OCI-LY7 (cell line): ENCODE results near the gene FHL3. TPM values are rescaled to one million over a fixed set of nuclear protein-coding genes. Genes with fewer than 3 reads are reported as not detected.

Source experiments
- BruUV-seq: library from RNA; stranded (reverse); fragments of 400-500 nt; replicated peaks from 2 replicates; lab custom pipeline; 2021; lab: Mats Ljungman, UMichigan
- CTCF ChIA-PET: fragments of 300-600 bp; sonication (Branson Sonifier 250); formaldehyde crosslinking; loops from one replicate; lab custom pipeline; 2022; ENCODE audit warnings: antibody characterized with exemption; ENCODE audit not compliant: unreplicated experiment; lab: Charles Lee
- POLR2A ChIA-PET: fragments of 300-600 bp; sonication (Branson Sonifier 250); formaldehyde crosslinking; loops from one replicate; lab custom pipeline; 2022; ENCODE audit warnings: antibody characterized with exemption; lab: Charles Lee
- DNase-seq: peaks from one replicate; pipeline ENCODE4 v3.0.0-alpha.2; 2015; ENCODE audit warnings: low spot score
- H2AFZ ChIP-seq: fragments of 200-600 bp; sonication (generic), shearing (Covaris generic); 2 replicates; pipeline ENCODE4 v1.6.1; 2014; ENCODE audit warnings: mild to moderate bottlenecking, antibody characterized with exemption, low read length, moderate library complexity
- H3K27ac ChIP-seq: fragments of 200-600 bp; sonication (generic); 2 replicates; pipeline ENCODE4 v1.5.1; 2014; ENCODE audit warnings: mixed run types, low read depth, mild to moderate bottlenecking, moderate library complexity, low read length, inconsistent platforms; ENCODE audit not compliant: poor library complexity, severe bottlenecking
- H3K36me3 ChIP-seq: fragments of 200-600 bp; sonication (generic); 2 replicates; pipeline ENCODE4 v1.6.1; 2014; ENCODE audit warnings: mild to moderate bottlenecking, antibody characterized with exemption, low read length, moderate library complexity, mixed read lengths; ENCODE audit not compliant: insufficient read depth
- H3K4me1 ChIP-seq: fragments of 200-600 bp; sonication (generic); 2 replicates; pipeline ENCODE4 v1.5.1; 2014; ENCODE audit warnings: mild to moderate bottlenecking, low read length; ENCODE audit not compliant: insufficient read depth, poor library complexity, severe bottlenecking
- H3K4me2 ChIP-seq: fragments of 200-600 bp; sonication (generic); 2 replicates; pipeline ENCODE4 v1.6.1; 2014; ENCODE audit warnings: mild to moderate bottlenecking, low read length
- H3K4me3 ChIP-seq: fragments of 200-600 bp; sonication (generic); 2 replicates; pipeline ENCODE4 v1.5.1; 2014; ENCODE audit warnings: mild to moderate bottlenecking, low read depth, low read length; ENCODE audit not compliant: poor library complexity, severe bottlenecking
- H3K79me2 ChIP-seq: fragments of 200-600 bp; sonication (generic); 2 replicates; pipeline ENCODE4 v1.6.1; 2016; ENCODE audit warnings: low read depth, mild to moderate bottlenecking, low read length, moderate library complexity, mixed read lengths; ENCODE audit not compliant: insufficient read depth
- H3K9me2 ChIP-seq: fragments of 200-600 bp; sonication (generic); 2 replicates; pipeline ENCODE4 v1.6.1; 2016; ENCODE audit warnings: mild to moderate bottlenecking, low read length, mixed read lengths; ENCODE audit not compliant: insufficient read depth
- H3K9me3 ChIP-seq: fragments of 200-600 bp; sonication (generic); 2 replicates; pipeline ENCODE4 v1.6.1; 2014; ENCODE audit warnings: mild to moderate bottlenecking, mixed run types, low read length, mixed read lengths
- H4K20me1 ChIP-seq: fragments of 200-600 bp; sonication (generic); 2 replicates; pipeline ENCODE4 v1.6.1; 2014; ENCODE audit warnings: mild to moderate bottlenecking, antibody characterized with exemption, low read length, moderate library complexity, mixed read lengths; ENCODE audit not compliant: insufficient read depth
- EZH2phosphoT487 ChIP-seq: fragments of 200-600 bp; sonication (generic); IDR thresholded peaks from 2 replicates; pipeline ENCODE4 v1.6.1; 2018; ENCODE audit warnings: low read depth, borderline replicate concordance, mild to moderate bottlenecking, mixed run types, antibody characterized with exemption, low read length, moderate library complexity, mixed read lengths
- intact Hi-C: fragments of 100-400 bp; cut with micrococcal nuclease; formaldehyde crosslinking; loops from one replicate; pipeline ENCODE4 v1.10.0; 2022; ENCODE audit not compliant: unreplicated experiment
- total RNA-seq, 2 experiments: library from RNA; depleted of rRNA in 1 of 2; stranded (reverse); fragments of >200 nt in 1 of 2; shearing (Covaris generic) in 1 of 2; gene quantifications; 2 replicates each; pipeline ENCODE4 v1.2.3, GENCODE V29; 2014 to 2022
- TF ChIP-seq, protein P1 (sequence below): fragments of 200-600 bp; sonication (generic); conservative IDR thresholded peaks from 2 replicates; pipeline ENCODE4 v1.5.1; 2014; ENCODE audit warnings: mild to moderate bottlenecking, antibody characterized with exemption, low read length, moderate library complexity, mixed read lengths

The FHL3 gene
- total RNA-seq, 2 experiments from 2014 or later: 0.63 to 1.8 TPM

DNA sequence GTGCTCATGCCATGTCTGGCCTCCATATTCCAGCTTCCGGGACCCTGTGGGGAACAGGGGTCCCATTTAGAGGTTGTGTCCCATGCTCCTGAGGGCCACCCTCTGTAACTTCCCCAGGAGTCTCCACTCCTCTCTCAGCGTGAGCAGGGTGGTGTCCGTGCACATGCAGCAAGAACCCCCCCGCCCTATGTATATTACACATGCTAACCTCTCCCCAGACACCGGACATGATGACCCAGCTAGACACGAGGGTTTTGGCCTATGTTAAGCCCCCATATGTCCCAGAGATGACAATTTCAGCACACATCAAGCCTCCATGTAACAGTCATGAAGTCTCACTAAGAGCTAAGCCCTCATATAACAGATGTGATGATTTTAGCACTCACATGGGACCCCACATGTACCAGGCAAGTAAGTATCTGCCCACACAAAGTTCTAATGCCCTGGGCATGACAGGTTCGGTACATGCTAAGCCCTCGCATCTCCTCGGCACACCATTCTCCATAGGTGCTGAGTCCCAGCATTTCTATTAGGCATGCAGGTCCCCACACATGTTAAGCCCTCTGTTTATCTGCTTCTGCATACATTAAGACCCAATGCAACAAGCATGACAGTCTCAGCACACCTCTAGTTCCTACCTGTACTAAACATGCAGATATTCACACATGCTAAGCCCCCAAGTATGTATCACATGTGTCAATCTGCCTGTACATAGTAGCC is 7.1 kb downstream of the FHL3 start:
- no peak for TF ChIP-seq EZH2phosphoT487
- TF ChIP-seq, protein P1, sequence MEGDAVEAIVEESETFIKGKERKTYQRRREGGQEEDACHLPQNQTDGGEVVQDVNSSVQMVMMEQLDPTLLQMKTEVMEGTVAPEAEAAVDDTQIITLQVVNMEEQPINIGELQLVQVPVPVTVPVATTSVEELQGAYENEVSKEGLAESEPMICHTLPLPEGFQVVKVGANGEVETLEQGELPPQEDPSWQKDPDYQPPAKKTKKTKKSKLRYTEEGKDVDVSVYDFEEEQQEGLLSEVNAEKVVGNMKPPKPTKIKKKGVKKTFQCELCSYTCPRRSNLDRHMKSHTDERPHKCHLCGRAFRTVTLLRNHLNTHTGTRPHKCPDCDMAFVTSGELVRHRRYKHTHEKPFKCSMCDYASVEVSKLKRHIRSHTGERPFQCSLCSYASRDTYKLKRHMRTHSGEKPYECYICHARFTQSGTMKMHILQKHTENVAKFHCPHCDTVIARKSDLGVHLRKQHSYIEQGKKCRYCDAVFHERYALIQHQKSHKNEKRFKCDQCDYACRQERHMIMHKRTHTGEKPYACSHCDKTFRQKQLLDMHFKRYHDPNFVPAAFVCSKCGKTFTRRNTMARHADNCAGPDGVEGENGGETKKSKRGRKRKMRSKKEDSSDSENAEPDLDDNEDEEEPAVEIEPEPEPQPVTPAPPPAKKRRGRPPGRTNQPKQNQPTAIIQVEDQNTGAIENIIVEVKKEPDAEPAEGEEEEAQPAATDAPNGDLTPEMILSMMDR: no peak
- Histone ChIP-seq H3K4me1 (peaks cover 47% of the 10 kb centered on the region), H3K4me2 (no peak overlapping the region), H3K79me2 (no peaks in the 10 kb centered on the region), H3K4me3 (no peak overlapping the region), H4K20me1 (no peaks in the 10 kb centered on the region), H3K9me2 (no peaks in the 10 kb centered on the region), H2AFZ (no peak overlapping the region), H3K36me3 (no peaks in the 10 kb centered on the region), H3K9me3 (no peaks in the 10 kb centered on the region), H3K27ac (no peak overlapping the region)
- BruUV-seq: no TSS peak
- ChIA-PET CTCF (no interaction called here), POLR2A (no interaction called here)
- no peak for DNase-seq
- intact Hi-C loops: no loop called here

DNA sequence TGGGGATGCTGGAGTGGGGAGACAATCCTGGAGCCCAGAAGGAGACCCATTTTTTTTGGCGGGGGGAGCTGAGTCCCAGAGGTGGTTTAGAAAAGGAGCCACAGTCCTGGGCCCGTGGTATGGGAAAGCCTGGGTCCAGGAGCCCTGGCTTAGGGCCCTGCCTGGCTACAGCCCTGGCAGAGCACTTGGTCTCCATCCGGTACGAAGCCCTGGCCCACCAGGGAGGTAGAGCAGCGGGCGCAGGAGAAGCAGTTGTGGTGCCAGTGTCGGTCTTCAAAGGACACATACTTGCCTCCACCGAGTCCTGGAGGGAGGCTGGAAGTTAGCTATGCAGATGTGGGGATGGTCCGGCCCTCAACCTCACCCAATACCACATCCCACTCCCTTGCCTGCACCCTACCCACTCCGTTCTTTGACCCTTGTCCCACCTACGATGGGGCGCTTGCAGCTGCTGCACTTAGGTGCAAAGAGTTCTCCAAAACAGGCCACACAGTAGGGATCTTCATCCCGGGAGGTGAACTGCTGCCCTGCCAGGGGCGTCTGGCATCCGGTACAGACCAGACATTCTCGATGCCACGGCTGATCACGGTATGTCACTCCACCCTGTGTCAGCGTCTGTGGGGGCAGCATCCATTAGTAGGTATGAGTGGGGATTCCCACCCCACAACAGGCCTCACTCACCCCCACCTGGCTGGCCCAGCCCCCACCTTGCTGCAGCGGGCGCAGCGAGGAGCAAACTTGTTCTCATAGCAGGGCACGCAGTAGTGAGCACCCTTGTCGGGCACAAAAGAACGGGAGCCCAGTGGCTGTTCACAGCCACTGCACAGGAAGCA is 7.8 kb downstream of the FHL3 start:
- CTCF ChIA-PET: no interaction called here
- intact Hi-C loops: no loop called here
- H4K20me1 ChIP-seq: no peaks in the 10 kb centered on the region
- no peaks in the 10 kb centered on the region for H3K9me3 ChIP-seq
- POLR2A ChIA-PET: no interaction called here
- H3K9me2 ChIP-seq: no peaks in the 10 kb centered on the region
- no peak overlapping the region for H3K4me3 ChIP-seq
- peaks cover 47% of the 10 kb centered on the region for H3K4me1 ChIP-seq
- H2AFZ ChIP-seq: no peak overlapping the region
- TF ChIP-seq EZH2phosphoT487: no peak
- TF ChIP-seq, protein P1: no peak
- BruUV-seq: no TSS peak
- no peaks in the 10 kb centered on the region for H3K79me2 ChIP-seq
- H3K27ac ChIP-seq: no peak overlapping the region
- DNase-seq: no peak
- H3K4me2 ChIP-seq: no peak overlapping the region
- no peaks in the 10 kb centered on the region for H3K36me3 ChIP-seq
